ENCODE data around the gene CCDC86.
"Not testable (repeated sequence)": the region's sequence is repeated elsewhere in the genome, so short reads cannot be mapped to it uniquely, and the experiment has no call there.

CCDC86 gene

GRCh38 chr11:60818057-60818456 lies 23.9 kb upstream of the CCDC86 start:
- no peaks in the 10 kb centered on the region for H3K4me1 ChIP-seq
- no peak overlapping the region for H3K9ac ChIP-seq
- no peaks in the 10 kb centered on the region for H3K9me3 ChIP-seq (ENCODE audit: control insufficient read depth, low read length)
- H3K27ac ChIP-seq, result no peak overlapping the region
- H2AFZ ChIP-seq, result no peak overlapping the region
- H3K4me2 ChIP-seq (ENCODE audit: low read length), result no peak overlapping the region
- TF ChIP-seq CTCF (IDR thresholded peaks at IDR 0.05), result no peak
- H3K4me3 ChIP-seq (ENCODE audit: low read depth, low read length), result no peak overlapping the region
- no peaks in the 10 kb centered on the region for H3K79me2 ChIP-seq
- no peaks in the 10 kb centered on the region for H3K27me3 ChIP-seq (ENCODE audit: control insufficient read depth, insufficient read depth, low read length)
- no peaks in the 10 kb centered on the region for H3K36me3 ChIP-seq (ENCODE audit: control insufficient read depth, insufficient read depth, low read length)

- Histone ChIP-seq H2AFZ (no peak overlapping the region), H3K4me3 (ENCODE audit: low read depth, low read length) (no peak overlapping the region), H3K27me3 (ENCODE audit: control insufficient read depth, insufficient read depth, low read length) (no peaks in the 10 kb centered on the region), H3K27ac (no peak overlapping the region), H3K9me3 (ENCODE audit: control insufficient read depth, low read length) (no peaks in the 10 kb centered on the region), H3K4me1 (peaks cover 9% of the 10 kb centered on the region), H3K79me2 (no peaks in the 10 kb centered on the region), H3K36me3 (ENCODE audit: control insufficient read depth, insufficient read depth, low read length) (no peaks in the 10 kb centered on the region), H3K9ac (no peak overlapping the region), H3K4me2 (ENCODE audit: low read length) (peak overlapping the region; percentile 5)
- TF ChIP-seq CTCF (IDR thresholded peaks at IDR 0.05), result no peak
Measured at GRCh38 chr11:60821827-60822599, 19.9 kb upstream of the CCDC86 start.

- not testable (repeated sequence) for H3K79me2 ChIP-seq; H3K36me3 ChIP-seq (ENCODE audit: control insufficient read depth, insufficient read depth, low read length); H3K27ac ChIP-seq
Measured at GRCh38 chr11:60823745-60824306, 18.1 kb upstream of the CCDC86 start.

GRCh38 chr11:60825118-60825517 lies 16.8 kb upstream of the CCDC86 start:
- Histone ChIP-seq H3K4me2 (ENCODE audit: low read length) (no peak overlapping the region), H3K9ac (no peak overlapping the region), H3K9me3 (ENCODE audit: control insufficient read depth, low read length) (no peaks in the 10 kb centered on the region), H3K27ac (peak overlapping the region; percentile 24), H3K4me1 (peaks cover 9% of the 10 kb centered on the region), H3K79me2 (peaks cover 2% of the 10 kb centered on the region), H3K36me3 (ENCODE audit: control insufficient read depth, insufficient read depth, low read length) (no peaks in the 10 kb centered on the region), H2AFZ (no peak overlapping the region), H3K4me3 (ENCODE audit: low read depth, low read length) (no peak overlapping the region), H3K27me3 (ENCODE audit: control insufficient read depth, insufficient read depth, low read length) (no peaks in the 10 kb centered on the region)
- no peak for TF ChIP-seq CTCF (IDR thresholded peaks at IDR 0.05)

More at GRCh38 chr11:60823745-60824306, 18.1 kb upstream of the CCDC86 start:
- H3K4me2 ChIP-seq (ENCODE audit: low read length); H3K27me3 ChIP-seq (ENCODE audit: control insufficient read depth, insufficient read depth, low read length); H3K9me3 ChIP-seq (ENCODE audit: control insufficient read depth, low read length); H3K4me3 ChIP-seq (ENCODE audit: low read depth, low read length); H3K4me1 ChIP-seq; H3K9ac ChIP-seq; H2AFZ ChIP-seq: not testable (repeated sequence)

GRCh38 chr11:60825790-60826189 lies 16.1 kb upstream of the CCDC86 start:
- no peaks in the 10 kb centered on the region for H3K9me3 ChIP-seq (ENCODE audit: control insufficient read depth, low read length)
- no peak overlapping the region for H3K4me2 ChIP-seq (ENCODE audit: low read length)
- peak overlapping the region; percentile 24 for H3K27ac ChIP-seq
- no peak overlapping the region for H3K9ac ChIP-seq
- H3K36me3 ChIP-seq (ENCODE audit: control insufficient read depth, insufficient read depth, low read length), result no peaks in the 10 kb centered on the region
- no peak overlapping the region for H2AFZ ChIP-seq
- no peaks in the 10 kb centered on the region for H3K27me3 ChIP-seq (ENCODE audit: control insufficient read depth, insufficient read depth, low read length)
- no peak for TF ChIP-seq CTCF (IDR thresholded peaks at IDR 0.05)
- H3K79me2 ChIP-seq, result peaks cover 2% of the 10 kb centered on the region
- peaks cover 12% of the 10 kb centered on the region for H3K4me1 ChIP-seq
- no peak overlapping the region for H3K4me3 ChIP-seq (ENCODE audit: low read depth, low read length)

Data from parathyroid adenoma (tissue), 2 donors.